HL-60/S4 treated with phorbol 12-myristate 13-acetate at 8.2 ng/mL for 4 days and 3 days (cell line): ENCODE measurements around the gene IFT122.
"Not testable (repeated sequence)": the region's sequence is repeated elsewhere in the genome, so short reads cannot be mapped to it uniquely, and the experiment has no call there.

ENCODE experiments used
- in situ Hi-C: fragments of 300-500 bp; cut with MboI; formaldehyde crosslinking; loops from 2 replicates; pipeline ENCODE4 v1.15.0; 2022; ENCODE audit warnings: low sequenced_read_pairs

IFT122 gene

DNA sequence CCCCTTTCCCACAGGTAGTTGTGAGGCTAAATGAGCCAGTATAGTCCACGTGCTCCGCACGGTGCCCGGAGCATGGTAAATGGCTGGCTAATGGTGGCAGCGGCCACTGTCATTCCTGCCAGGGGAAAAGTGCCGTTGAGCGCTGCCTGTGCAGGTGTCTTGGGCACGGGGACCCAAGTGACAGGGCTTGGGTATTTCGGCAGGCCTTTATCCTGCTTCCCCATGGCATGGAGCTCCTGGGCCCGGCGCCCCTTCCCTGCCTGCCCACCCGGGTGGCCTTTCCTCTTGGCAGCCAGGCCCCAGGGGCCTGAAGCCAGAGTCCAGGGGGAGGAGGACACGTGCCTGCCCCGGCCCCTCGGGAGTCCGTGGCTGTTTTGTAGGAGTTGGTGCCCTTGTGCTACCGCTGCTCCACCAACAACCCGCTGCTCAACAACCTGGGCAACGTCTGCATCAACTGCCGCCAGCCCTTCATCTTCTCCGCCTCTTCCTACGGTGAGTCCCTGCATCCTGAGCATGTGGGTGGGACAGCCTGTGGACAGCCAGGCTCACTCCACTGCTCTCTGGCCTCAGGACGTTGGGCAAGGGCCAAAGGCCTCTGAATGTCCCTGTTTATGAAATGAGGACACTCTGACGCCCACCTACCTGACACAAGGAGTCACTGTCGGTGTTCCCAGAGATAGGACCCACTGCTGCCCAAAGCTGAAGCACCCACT is 75.2 kb downstream of the IFT122 start:
- in situ Hi-C loops: not testable (repeated sequence)

DNA sequence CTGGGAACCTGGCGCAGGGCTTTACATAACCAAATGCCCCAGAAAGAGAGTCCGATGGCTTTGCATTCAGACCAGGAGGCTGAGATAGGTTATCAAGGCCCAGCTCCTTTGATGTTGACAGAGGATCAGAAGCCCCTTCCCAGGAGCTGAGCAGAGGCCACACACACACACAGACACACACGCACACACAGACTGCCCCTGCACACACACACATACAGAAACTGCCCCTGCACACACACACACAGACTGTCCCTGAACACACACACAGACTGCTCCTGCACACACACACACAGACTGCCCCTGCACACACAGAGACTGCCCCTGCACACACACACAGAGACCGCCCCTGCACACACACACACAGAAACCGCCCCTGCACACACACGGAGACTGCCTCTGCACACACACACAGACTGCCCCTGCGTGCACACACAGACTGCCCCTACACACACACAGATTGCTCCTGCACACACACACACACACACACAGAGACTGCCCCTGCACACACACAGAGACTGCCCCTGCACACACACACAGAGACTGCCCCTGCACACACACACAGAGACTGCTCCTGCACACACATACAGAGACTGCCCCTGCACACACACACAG is 75.9 kb downstream of the IFT122 start:
- in situ Hi-C loops: not testable (repeated sequence)

DNA sequence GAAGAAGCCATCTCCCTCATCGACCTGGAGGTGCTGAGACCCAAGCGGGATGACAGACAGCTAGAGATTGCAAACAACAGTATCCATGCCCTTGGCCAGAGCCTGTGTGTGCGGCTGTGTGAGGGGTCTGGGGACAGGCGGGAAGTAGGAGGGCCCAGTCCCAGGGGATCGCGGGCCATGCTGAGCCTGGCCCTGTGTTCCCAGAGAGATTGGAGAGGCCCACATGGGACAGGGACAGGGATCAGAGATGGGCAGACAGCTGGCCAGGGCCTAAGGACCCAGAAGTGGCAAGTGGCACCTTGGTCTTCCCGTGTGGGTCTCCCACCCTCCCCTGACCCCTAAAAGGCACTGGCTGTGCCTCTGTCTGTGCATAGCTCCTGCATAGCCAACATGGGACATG is 77.5 kb downstream of the IFT122 start:
- in situ Hi-C loops: no loop called here

DNA sequence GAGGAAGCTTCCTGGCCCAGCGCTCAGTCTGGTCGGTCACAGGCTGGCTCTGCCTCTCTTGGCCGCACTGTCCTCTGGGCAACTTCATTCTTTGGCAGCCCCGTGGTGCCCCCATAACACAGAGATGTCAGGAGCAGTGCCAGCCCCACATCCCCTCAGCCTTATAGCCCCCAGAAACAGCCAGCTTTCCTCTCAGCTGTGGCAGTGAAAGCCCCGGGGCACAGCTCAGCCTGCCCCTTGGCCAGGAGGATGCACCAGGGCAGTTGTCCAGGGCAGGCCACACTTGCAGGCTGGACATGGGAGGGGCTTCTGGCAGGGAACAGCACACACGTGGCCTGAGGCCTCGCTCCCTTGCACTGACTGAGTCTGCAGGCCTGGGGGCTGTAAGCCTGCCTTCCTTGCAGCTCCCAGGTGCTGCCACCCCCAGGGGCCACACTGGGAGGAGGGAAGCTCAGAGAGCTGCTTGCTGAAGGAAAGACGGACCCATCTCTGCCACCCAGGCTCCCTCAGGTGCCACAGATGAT is 78.1 kb downstream of the IFT122 start:
- in situ Hi-C loops: no loop called here

DNA sequence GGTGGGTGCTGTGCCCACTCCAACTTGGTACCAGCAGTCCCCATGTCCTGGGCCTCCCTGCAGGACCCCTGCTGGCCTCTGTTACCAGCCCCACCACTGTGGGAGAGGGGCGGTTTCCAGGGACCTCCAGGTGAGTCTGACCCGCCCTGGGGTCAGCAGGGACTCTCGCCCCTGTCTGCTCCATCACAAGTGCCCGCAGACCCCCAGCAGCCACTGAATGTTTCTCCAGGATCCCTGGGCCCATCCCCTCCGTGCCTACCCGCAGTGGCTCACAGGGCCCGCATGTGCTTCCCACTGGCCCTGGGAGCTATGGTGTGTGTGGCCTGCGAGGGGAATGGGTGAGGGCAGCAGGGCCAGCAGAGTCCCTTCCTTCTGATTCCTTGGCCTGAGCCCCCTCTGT is 78.6 kb downstream of the IFT122 start:
- in situ Hi-C loops: no loop called here

DNA sequence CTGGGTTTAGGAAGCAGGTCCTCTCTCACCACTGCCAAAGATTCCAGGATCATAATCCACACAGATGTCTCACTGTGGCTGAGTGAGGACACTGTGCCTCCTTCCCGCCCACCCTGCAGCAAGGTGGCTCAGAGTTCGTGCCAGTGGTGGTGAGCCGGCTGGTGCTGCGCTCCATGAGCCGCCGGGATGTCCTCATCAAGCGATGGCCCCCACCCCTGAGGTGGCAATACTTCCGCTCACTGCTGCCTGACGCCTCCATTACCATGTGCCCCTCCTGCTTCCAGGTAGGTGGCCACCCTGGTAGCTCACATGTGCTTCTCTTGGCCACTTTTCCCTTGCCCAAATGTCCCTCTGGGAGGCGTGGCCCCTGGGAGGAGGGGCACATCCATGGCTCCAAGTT is 79.4 kb downstream of the IFT122 start:
- in situ Hi-C loops: no loop called here

DNA sequence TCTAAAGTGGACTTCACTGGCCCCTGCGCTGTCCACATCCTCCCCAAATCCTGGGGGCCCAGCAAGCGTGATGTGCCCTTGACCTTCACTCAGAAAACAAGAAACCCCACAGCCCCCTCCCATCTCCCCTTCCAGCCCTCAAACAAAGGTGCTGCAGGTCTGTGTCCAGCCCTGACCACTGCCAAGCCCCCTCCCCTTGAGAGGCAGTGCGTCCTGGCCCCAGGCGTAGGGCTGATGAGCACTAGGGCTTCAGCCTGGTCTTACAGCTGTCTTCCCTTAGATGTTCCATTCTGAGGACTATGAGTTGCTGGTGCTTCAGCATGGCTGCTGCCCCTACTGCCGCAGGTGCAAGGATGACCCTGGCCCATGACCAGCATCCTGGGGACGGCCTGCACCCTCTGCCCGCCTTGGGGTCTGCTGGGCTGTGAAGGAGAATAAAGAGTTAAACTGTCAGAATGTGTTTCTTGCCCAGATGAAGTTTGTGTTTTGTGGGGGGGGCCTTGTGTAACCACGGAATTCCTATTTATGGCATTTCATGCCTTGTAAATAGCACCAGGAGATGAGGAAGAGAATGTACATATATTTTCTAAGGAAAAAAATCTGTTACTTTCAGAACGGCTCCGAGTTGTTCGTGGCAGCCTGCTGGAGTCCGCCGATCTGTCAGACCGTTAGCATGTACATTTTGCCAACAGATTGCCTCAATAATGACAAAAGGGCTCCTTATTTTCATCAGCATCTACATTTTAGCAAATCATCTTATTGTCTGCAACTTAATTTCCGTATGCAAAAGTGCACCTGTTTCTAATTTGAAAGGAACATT is 80.1 kb downstream of the IFT122 start:
- in situ Hi-C loops: no loop called here

DNA sequence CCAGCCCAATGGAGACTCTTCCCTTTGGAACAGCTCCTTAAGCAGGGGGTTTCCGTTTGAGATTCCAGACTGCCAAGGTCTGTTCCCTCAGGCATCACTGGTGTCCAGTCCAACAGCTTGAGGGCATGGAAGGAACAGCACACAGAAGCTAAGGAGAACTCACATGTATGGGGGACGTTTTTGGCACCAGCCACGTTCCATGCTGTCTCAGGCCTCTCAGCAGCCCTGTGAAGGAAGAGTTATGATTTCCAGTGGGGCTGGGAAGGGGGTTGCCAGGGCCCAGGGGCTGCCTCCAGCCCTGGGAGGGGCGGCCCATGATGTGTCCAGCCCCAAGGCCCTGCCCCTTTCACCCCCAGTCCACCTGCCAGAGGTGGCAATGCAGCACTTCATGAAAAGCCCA is 80.9 kb downstream of the IFT122 start:
- in situ Hi-C loops: no loop called here

DNA sequence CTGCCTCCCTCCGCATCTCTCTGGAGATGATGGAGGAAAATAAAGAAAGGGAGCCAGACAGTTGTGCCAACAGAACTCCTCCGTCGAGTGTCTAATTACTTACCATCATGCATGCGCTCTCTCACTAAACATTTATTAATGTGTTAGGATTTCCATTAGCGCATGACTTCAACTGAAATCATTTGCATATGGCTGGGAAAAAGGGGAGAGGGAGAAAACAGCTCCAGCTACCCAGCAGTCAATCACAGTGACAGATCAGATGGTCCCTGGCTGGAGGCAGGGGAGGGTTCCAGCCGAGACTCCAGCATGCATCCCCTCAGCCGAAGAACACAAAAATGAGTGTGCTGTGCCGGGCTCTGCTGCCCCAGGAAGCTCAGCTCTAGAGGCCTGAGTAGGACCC is 81.6 kb downstream of the IFT122 start:
- in situ Hi-C loops: no loop called here

DNA sequence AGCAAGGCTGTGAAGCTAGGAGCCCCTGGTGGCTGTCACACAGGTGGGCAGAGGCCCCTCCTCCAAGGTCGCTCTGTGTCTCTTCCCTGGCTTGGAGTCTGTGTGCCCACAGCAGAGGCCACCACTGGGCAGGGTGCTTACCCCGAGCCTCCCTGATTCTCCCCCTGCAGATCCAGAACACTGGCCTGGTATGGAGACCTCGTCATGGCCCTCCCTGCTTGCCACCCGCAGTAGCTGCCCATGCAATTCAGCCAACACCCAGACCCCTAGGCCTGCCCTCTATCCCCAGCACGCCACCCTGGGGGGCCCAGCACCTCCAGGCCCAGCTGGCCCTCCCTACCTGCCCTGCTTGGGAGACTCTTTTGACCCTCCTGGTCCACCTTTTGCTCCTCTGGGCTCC is 82.9 kb downstream of the IFT122 start:
- in situ Hi-C loops: no loop called here

DNA sequence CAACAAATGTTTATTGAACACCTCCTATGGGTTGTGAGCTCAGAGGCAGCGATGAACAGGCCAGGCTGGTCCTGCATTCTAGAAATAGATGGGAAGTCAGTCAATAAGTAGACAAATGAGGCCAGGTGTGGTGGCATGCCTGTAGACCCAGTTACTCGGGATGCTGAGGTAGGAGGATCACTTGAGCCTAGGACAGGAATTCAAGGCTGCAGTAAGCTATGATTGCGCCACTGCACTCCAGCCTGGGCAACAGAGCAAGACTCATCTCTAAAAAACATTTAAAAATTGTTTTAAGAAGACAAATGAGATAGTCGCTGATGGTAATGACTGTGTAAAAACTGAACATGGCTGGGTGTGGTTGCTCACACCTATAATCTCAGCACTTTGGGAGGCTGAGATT is 84.1 kb downstream of the IFT122 start:
- in situ Hi-C loops: no loop called here

DNA sequence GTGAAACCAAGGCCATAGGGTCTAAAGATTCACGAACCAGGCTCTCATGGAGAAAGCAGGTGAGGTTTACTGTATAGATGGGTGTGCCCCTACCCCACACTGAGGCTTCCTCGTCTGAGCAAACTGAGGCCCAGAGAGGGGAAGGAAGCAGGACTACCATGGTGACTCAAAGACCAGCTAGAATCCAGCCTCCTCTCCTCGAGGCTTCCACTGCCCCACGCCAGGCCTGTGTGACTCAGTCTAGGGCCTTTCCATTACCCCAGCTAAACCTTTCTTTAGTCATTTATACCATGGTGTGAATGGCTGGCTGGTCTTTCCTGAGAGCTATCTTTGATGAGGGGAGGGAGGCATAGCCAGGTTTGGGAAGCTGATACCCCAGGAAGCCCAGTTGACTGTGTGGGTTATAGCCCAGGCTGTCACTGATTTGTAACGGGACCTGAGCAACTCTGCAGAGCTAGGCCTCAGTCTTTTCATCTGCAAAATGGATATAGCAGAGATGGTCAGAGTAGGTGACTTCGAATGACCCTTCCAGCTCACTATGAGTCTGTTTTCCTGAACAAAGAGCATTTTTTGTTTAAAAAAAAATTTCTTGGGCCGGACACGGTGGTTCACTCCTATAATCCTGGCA is 85.4 kb downstream of the IFT122 start:
- in situ Hi-C loops: no loop called here

DNA sequence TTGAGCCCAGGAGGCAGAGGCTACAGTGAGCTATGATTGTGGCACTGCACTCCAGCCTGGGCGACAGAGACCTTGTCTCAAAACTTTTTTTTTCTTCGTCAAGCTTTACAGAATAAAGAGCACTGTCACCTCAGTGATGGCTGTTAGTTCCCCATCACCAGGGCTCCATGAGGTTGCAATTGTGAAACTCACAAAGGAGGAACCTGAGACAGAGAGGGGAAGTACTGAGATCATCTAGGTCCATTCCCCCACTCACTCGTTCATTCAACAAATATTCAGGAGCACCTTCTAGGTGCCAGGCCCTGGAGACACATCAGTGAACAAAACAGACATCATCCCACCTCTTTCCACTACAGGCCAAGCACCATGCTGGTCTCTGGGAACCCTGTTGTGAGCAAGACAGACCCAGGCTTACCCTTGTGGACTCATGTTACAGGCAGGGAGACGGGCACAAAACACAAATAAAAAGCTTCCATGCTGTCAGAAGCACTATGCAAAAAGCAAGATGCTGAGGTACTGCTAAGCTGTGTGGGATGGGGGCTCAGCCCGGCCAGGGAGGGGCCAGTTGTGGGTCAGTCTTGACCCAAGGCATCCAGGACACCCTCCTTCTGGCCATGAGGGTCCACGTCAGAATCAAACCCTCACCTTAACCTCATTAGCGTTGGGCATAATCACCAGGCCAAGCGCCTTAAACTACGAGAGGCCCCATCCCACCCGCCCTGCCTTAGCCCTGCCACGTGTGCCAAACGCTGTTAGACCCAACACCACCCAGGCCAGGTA is 86.3 kb downstream of the IFT122 start:
- in situ Hi-C loops: no loop called here

DNA sequence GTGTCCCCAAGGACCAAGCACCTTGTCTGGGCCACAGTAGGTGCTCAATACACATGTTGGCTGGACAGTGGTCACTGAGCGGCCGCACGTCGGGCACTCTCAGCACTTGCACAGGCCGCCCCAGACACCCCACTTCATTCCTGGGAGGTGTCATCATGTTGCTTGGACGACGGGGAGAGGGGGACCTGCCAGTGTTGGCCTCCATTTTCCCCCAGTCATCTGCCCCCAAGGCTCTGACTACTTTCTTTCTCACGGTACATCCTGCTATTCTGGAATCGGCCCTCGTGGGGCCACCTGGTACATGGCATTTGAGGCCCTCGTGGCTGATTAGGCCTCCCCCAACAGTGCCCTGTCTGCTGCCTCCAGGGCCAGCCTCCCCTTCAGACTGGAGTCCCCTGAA is 87.2 kb downstream of the IFT122 start:
- in situ Hi-C loops: no loop called here

DNA sequence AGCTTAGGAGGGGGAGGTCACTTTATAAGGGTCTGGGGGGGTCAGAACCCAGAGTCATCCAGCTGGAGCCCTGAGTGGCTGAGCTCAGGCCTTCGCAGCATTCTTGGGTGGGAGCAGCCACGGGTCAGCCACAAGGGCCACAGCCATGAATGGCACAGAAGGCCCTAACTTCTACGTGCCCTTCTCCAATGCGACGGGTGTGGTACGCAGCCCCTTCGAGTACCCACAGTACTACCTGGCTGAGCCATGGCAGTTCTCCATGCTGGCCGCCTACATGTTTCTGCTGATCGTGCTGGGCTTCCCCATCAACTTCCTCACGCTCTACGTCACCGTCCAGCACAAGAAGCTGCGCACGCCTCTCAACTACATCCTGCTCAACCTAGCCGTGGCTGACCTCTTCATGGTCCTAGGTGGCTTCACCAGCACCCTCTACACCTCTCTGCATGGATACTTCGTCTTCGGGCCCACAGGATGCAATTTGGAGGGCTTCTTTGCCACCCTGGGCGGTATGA is 88.6 kb downstream of the IFT122 start, which contains the start of gene RHO:
TSS of gene RHO (plus strand) at position 51 of the 512 bp plus-strand sequence. CDS start at position 146, 95 bp downstream.
- in situ Hi-C loops: no loop called here

DNA sequence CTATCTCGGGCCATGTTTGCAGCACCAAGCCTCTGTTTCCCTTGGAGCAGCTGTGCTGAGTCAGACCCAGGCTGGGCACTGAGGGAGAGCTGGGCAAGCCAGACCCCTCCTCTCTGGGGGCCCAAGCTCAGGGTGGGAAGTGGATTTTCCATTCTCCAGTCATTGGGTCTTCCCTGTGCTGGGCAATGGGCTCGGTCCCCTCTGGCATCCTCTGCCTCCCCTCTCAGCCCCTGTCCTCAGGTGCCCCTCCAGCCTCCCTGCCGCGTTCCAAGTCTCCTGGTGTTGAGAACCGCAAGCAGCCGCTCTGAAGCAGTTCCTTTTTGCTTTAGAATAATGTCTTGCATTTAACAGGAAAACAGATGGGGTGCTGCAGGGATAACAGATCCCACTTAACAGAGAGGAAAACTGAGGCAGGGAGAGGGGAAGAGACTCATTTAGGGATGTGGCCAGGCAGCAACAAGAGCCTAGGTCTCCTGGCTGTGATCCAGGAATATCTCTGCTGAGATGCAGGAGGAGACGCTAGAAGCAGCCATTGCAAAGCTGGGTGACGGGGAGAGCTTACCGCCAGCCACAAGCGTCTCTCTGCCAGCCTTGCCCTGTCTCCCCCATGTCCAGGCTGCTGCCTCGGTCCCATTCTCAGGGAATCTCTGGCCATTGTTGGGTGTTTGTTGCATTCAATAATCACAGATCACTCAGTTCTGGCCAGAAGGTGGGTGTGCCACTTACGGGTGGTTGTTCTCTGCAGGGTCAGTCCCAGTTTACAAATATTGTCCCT is 89.6 kb downstream of the IFT122 start:
- in situ Hi-C loops: no loop called here

DNA sequence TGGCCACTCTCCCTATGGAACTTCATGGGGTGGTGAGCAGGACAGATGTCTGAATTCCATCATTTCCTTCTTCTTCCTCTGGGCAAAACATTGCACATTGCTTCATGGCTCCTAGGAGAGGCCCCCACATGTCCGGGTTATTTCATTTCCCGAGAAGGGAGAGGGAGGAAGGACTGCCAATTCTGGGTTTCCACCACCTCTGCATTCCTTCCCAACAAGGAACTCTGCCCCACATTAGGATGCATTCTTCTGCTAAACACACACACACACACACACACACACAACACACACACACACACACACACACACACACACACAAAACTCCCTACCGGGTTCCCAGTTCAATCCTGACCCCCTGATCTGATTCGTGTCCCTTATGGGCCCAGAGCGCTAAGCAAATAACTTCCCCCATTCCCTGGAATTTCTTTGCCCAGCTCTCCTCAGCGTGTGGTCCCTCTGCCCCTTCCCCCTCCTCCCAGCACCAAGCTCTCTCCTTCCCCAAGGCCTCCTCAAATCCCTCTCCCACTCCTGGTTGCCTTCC is 90.3 kb downstream of the IFT122 start:
- in situ Hi-C loops: no loop called here

DNA sequence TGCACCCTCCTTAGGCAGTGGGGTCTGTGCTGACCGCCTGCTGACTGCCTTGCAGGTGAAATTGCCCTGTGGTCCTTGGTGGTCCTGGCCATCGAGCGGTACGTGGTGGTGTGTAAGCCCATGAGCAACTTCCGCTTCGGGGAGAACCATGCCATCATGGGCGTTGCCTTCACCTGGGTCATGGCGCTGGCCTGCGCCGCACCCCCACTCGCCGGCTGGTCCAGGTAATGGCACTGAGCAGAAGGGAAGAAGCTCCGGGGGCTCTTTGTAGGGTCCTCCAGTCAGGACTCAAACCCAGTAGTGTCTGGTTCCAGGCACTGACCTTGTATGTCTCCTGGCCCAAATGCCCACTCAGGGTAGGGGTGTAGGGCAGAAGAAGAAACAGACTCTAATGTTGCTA is 90.8 kb downstream of the IFT122 start:
- in situ Hi-C loops: no loop called here

DNA sequence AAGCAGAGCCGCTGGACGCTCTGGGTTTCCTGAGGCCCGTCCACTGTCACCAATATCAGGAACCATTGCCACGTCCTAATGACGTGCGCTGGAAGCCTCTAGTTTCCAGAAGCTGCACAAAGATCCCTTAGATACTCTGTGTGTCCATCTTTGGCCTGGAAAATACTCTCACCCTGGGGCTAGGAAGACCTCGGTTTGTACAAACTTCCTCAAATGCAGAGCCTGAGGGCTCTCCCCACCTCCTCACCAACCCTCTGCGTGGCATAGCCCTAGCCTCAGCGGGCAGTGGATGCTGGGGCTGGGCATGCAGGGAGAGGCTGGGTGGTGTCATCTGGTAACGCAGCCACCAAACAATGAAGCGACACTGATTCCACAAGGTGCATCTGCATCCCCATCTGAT is 91.7 kb downstream of the IFT122 start:
- in situ Hi-C loops: no loop called here
